WTC11 (cell line): Measurements from ENCODE around the gene ZNF407. TPM values are rescaled to one million over a fixed set of nuclear protein-coding genes. Genes with fewer than 3 reads are reported as not detected.

Source experiments
- ATAC-seq: fragments of 200-7000 bp; cut with Tn5 transposase; 2 replicates; pipeline ENCODE4 v1.10.0; 2021; ENCODE audit warnings: mild to moderate bottlenecking, moderate library complexity
- CTCF ChIA-PET: fragments of 300-600 bp; sonication (Branson Sonifier 250); formaldehyde crosslinking; loops from one replicate; lab custom pipeline; 2021; ENCODE audit warnings: antibody characterized with exemption; lab: Charles Lee
- POLR2A ChIA-PET: fragments of 350-600 bp; sonication (Branson Sonifier 250); formaldehyde crosslinking; loops from one replicate; lab custom pipeline; 2021; ENCODE audit warnings: antibody characterized with exemption; lab: Charles Lee
- DNase-seq: peaks from one replicate; pipeline ENCODE4 v3.0.0; 2021; ENCODE audit warnings: low spot score
- H3K27ac Mint-ChIP-seq: 2 replicates; pipeline ENCODE4 v1.8.0; 2021; ENCODE audit warnings: mixed read lengths
- H3K27me3 Mint-ChIP-seq: 2 replicates; pipeline ENCODE4 v1.8.0; 2021; ENCODE audit warnings: low read depth, mild to moderate bottlenecking, moderate library complexity, mixed read lengths
- H3K36me3 Mint-ChIP-seq: 2 replicates; pipeline ENCODE4 v1.8.0; 2021; ENCODE audit warnings: mixed read lengths
- H3K4me1 Mint-ChIP-seq: 2 replicates; pipeline ENCODE4 v1.8.0; 2022; ENCODE audit warnings: mixed read lengths
- H3K4me3 Mint-ChIP-seq: 2 replicates; pipeline ENCODE4 v1.8.0; 2021; ENCODE audit warnings: mild to moderate bottlenecking, moderate library complexity, mixed read lengths
- H3K9me3 Mint-ChIP-seq: 2 replicates; pipeline ENCODE4 v1.8.0; 2021; ENCODE audit warnings: mixed read lengths
- AFF4 ChIP-seq: sonication (generic); formaldehyde crosslinking; IDR thresholded peaks from 2 replicates; pipeline ENCODE4 v1.8.1; 2023; ENCODE audit warnings: mild to moderate bottlenecking, missing genetic modification reagents, borderline replicate concordance
- ATF1 ChIP-seq: sonication (generic); formaldehyde crosslinking; IDR thresholded peaks from 2 replicates; pipeline ENCODE4 v1.8.1; 2023; ENCODE audit warnings: mild to moderate bottlenecking, moderate library complexity, missing genetic modification reagents
- CREB1 ChIP-seq: sonication (generic); formaldehyde crosslinking; IDR thresholded peaks from 2 replicates; pipeline ENCODE4 v1.8.0; 2023; ENCODE audit warnings: mild to moderate bottlenecking, missing genetic modification reagents
- ETV6 ChIP-seq: sonication (generic); formaldehyde crosslinking; IDR thresholded peaks from 2 replicates; pipeline ENCODE4 v1.8.1; 2022; ENCODE audit warnings: mild to moderate bottlenecking, missing genetic modification reagents
- FOXK1 ChIP-seq: sonication (generic); formaldehyde crosslinking; IDR thresholded peaks from 2 replicates; pipeline ENCODE4 v1.8.0; 2022; ENCODE audit warnings: mild to moderate bottlenecking, moderate library complexity, missing genetic modification reagents
- NR2C2 ChIP-seq: sonication (generic); formaldehyde crosslinking; IDR thresholded peaks from 2 replicates; pipeline ENCODE4 v1.8.0; 2022; ENCODE audit warnings: mild to moderate bottlenecking, missing genetic modification reagents
- OVOL2 ChIP-seq: fragments of 250-450 bp; sonication (Bioruptor Pico); IDR thresholded peaks from 2 replicates; pipeline ENCODE4 v1.9.0; 2021; ENCODE audit warnings: mild to moderate bottlenecking, borderline replicate concordance
- SMAD3 ChIP-seq: sonication (generic); formaldehyde crosslinking; IDR thresholded peaks from 2 replicates; pipeline ENCODE4 v1.8.0; 2022; ENCODE audit warnings: missing genetic modification reagents, mild to moderate bottlenecking, borderline replicate concordance
- STAT6 ChIP-seq: sonication (generic); formaldehyde crosslinking; conservative IDR thresholded peaks from 2 replicates; pipeline ENCODE4 v1.8.1; 2023; ENCODE audit warnings: mild to moderate bottlenecking, low read depth, missing genetic modification reagents, moderate library complexity
- TEAD1 ChIP-seq: sonication (generic); formaldehyde crosslinking; IDR thresholded peaks from 2 replicates; pipeline ENCODE4 v1.8.0; 2022; ENCODE audit warnings: mild to moderate bottlenecking, missing genetic modification reagents
- ZMAT4 ChIP-seq: fragments of 250-450 bp; sonication (Bioruptor Pico); IDR thresholded peaks from 2 replicates; pipeline ENCODE4 v1.9.0; 2021; ENCODE audit warnings: mild to moderate bottlenecking
- ZNF232 ChIP-seq: sonication (generic); formaldehyde crosslinking; IDR thresholded peaks from 2 replicates; pipeline ENCODE4 v1.8.0; 2022; ENCODE audit warnings: mild to moderate bottlenecking, missing genetic modification reagents
- ZNF317 ChIP-seq: sonication (generic); formaldehyde crosslinking; IDR thresholded peaks from 2 replicates; pipeline ENCODE4 v1.8.1; 2023; ENCODE audit warnings: low read depth, mild to moderate bottlenecking, moderate library complexity, missing genetic modification reagents, borderline replicate concordance
- ZNF671 ChIP-seq: fragments of 250-450 bp; sonication (Bioruptor Pico); IDR thresholded peaks from 2 replicates; pipeline ENCODE4 v1.8.0; 2021; ENCODE audit warnings: mild to moderate bottlenecking
- ZSCAN18 ChIP-seq: fragments of 250-450 bp; sonication (Bioruptor Pico); IDR thresholded peaks from 2 replicates; pipeline ENCODE4 v2.1.2; 2022; ENCODE audit warnings: mild to moderate bottlenecking, moderate library complexity
- total RNA-seq: library from RNA; stranded (reverse); gene quantifications from 3 replicates; pipeline ENCODE4 v1.2.3, GENCODE V29; 2021
- TF ChIP-seq, protein P1 (sequence below): sonication (generic); formaldehyde crosslinking; IDR thresholded peaks from 2 replicates; pipeline ENCODE4 v1.8.0; 2022; ENCODE audit warnings: missing genetic modification reagents
- TF ChIP-seq, protein P2 (sequence below): sonication (generic); formaldehyde crosslinking; IDR thresholded peaks from 2 replicates; pipeline ENCODE4 v1.8.1; 2022; ENCODE audit warnings: mild to moderate bottlenecking, missing genetic modification reagents, moderate library complexity, borderline replicate concordance
- TF ChIP-seq, protein P3 (sequence below): sonication (generic); formaldehyde crosslinking; IDR thresholded peaks from 2 replicates; pipeline ENCODE4 v1.8.0; 2022; ENCODE audit warnings: mild to moderate bottlenecking, missing genetic modification reagents

The ZNF407 gene
- total RNA-seq, 1 experiment from 2014 or later = 6.5 TPM

DNA sequence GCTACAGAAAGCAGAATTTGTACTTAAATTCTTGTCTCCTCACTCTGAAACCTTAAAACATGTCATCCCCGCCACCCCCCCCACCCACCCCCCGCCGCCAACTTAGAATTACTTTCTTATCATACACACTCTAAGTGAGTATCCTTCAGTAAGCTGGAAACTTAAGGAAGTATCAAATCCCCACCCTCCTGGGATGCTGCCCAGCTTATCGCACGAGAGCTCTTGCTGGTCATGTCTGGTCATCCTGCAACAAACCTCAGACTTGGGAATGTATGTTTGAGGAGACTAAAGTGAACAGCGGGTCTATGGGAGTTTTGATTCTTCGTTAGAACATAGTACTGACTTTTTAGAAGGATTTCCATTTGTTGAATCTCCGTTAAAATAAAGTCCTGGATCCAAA is 408.0 kb downstream of the ZNF407 start:
- no peak for ATAC-seq
- ChIA-PET CTCF (no interaction called here), POLR2A (no interaction called here)
- H3K4me3 Mint-ChIP-seq = no peak overlapping the region
- peaks cover 23% of the 10 kb centered on the region for H3K4me1 Mint-ChIP-seq
- H3K27me3 Mint-ChIP-seq = no peaks in the 10 kb centered on the region
- no peaks in the 10 kb centered on the region for H3K36me3 Mint-ChIP-seq
- no peaks in the 10 kb centered on the region for H3K9me3 Mint-ChIP-seq
- no peak overlapping the region for H3K27ac Mint-ChIP-seq
- DNase-seq = no peak
- TF ChIP-seq NR2C2 (CRISPR knock-in tag) (no peak), ZSCAN18 (no peak), ZNF317 (CRISPR knock-in tag) (no peak), ATF1 (CRISPR knock-in tag) (no peak), OVOL2 (no peak), TEAD1 (no peak), ZNF671 (no peak), ZMAT4 (no peak), SMAD3 (CRISPR knock-in tag) (no peak), CREB1 (CRISPR knock-in tag) (no peak), ZNF232 (CRISPR knock-in tag) (no peak), STAT6 (CRISPR knock-in tag) (no peak), AFF4 (CRISPR knock-in tag) (no peak), ETV6 (CRISPR knock-in tag) (no peak), FOXK1 (CRISPR knock-in tag) (no peak)
- TF ChIP-seq, protein P1, sequence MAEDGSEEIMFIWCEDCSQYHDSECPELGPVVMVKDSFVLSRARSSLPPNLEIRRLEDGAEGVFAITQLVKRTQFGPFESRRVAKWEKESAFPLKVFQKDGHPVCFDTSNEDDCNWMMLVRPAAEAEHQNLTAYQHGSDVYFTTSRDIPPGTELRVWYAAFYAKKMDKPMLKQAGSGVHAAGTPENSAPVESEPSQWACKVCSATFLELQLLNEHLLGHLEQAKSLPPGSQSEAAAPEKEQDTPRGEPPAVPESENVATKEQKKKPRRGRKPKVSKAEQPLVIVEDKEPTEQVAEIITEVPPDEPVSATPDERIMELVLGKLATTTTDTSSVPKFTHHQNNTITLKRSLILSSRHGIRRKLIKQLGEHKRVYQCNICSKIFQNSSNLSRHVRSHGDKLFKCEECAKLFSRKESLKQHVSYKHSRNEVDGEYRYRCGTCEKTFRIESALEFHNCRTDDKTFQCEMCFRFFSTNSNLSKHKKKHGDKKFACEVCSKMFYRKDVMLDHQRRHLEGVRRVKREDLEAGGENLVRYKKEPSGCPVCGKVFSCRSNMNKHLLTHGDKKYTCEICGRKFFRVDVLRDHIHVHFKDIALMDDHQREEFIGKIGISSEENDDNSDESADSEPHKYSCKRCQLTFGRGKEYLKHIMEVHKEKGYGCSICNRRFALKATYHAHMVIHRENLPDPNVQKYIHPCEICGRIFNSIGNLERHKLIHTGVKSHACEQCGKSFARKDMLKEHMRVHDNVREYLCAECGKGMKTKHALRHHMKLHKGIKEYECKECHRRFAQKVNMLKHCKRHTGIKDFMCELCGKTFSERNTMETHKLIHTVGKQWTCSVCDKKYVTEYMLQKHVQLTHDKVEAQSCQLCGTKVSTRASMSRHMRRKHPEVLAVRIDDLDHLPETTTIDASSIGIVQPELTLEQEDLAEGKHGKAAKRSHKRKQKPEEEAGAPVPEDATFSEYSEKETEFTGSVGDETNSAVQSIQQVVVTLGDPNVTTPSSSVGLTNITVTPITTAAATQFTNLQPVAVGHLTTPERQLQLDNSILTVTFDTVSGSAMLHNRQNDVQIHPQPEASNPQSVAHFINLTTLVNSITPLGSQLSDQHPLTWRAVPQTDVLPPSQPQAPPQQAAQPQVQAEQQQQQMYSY (CRISPR knock-in tag) = no peak
- TF ChIP-seq, protein P2, sequence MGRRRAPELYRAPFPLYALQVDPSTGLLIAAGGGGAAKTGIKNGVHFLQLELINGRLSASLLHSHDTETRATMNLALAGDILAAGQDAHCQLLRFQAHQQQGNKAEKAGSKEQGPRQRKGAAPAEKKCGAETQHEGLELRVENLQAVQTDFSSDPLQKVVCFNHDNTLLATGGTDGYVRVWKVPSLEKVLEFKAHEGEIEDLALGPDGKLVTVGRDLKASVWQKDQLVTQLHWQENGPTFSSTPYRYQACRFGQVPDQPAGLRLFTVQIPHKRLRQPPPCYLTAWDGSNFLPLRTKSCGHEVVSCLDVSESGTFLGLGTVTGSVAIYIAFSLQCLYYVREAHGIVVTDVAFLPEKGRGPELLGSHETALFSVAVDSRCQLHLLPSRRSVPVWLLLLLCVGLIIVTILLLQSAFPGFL = no peak
- TF ChIP-seq, protein P3, sequence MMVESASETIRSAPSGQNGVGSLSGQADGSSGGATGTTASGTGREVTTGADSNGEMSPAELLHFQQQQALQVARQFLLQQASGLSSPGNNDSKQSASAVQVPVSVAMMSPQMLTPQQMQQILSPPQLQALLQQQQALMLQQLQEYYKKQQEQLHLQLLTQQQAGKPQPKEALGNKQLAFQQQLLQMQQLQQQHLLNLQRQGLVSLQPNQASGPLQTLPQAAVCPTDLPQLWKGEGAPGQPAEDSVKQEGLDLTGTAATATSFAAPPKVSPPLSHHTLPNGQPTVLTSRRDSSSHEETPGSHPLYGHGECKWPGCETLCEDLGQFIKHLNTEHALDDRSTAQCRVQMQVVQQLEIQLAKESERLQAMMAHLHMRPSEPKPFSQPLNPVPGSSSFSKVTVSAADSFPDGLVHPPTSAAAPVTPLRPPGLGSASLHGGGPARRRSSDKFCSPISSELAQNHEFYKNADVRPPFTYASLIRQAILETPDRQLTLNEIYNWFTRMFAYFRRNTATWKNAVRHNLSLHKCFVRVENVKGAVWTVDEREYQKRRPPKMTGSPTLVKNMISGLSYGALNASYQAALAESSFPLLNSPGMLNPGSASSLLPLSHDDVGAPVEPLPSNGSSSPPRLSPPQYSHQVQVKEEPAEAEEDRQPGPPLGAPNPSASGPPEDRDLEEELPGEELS (CRISPR knock-in tag) = no peak
